Activated naive CD4-positive, alpha-beta T cell treated with anti-CD3 and anti-CD28 coated beads for 36 hours (primary cell): Measurements from ENCODE around the gene PDE2A. TPM values are rescaled to one million over a fixed set of nuclear protein-coding genes. Genes with fewer than 3 reads are reported as not detected.

Experiments
- CTCF ChIA-PET: fragments of 350-600 bp; sonication (Branson Sonifier 250); formaldehyde crosslinking; loops from one replicate; lab custom pipeline; 2021; ENCODE audit warnings: antibody characterized with exemption; lab: Charles Lee
- DNase-seq: peaks from one replicate; pipeline ENCODE4 v3.0.0-alpha.2; 2020
- H3K27ac Mint-ChIP-seq: one replicate; pipeline ENCODE4 v1.8.0; 2021; ENCODE audit warnings: mild to moderate bottlenecking, mixed read lengths
- H3K27me3 Mint-ChIP-seq: one replicate; pipeline ENCODE4 v1.8.0; 2021; ENCODE audit warnings: low read depth, mixed read lengths
- H3K36me3 Mint-ChIP-seq: one replicate; pipeline ENCODE4 v1.8.0; 2021; ENCODE audit warnings: low read depth, mixed read lengths
- H3K4me1 Mint-ChIP-seq: one replicate; pipeline ENCODE4 v1.8.0; 2021; ENCODE audit warnings: low read depth, mixed read lengths
- H3K4me3 Mint-ChIP-seq: one replicate; pipeline ENCODE4 v1.8.0; 2021; ENCODE audit warnings: mild to moderate bottlenecking, moderate library complexity, mixed read lengths
- H3K9me3 Mint-ChIP-seq: one replicate; pipeline ENCODE4 v1.8.0; 2021; ENCODE audit warnings: mixed read lengths
- intact Hi-C: fragments of 100-400 bp; cut with micrococcal nuclease; formaldehyde crosslinking; loops from one replicate; pipeline ENCODE4 v1.15.1; 2023
- total RNA-seq, 2 experiments: library from RNA; stranded (reverse); gene quantifications; one replicate each; pipeline ENCODE4 v1.2.3, GENCODE V29; 2021

Gene PDE2A
- total RNA-seq, 2 experiments from 2014 or later: 0.69 to 1.1 TPM

GRCh38 chr11:72665911-72666472 is 8.2 kb downstream of the PDE2A start:
- Mint-ChIP-seq H3K9me3 (peaks cover 6% of the 10 kb centered on the region), H3K4me3 (no peak overlapping the region), H3K27ac (no peak overlapping the region), H3K4me1 (no peaks in the 10 kb centered on the region), H3K27me3 (peaks cover 32% of the 10 kb centered on the region), H3K36me3 (no peaks in the 10 kb centered on the region)
- CTCF ChIA-PET: interaction anchor here (3.0 kb wide), 1 partner anchor 17 kb away, joined by 18 read pairs; no protein-coding TSS in a partner anchor
- intact Hi-C loops: no loop called here
- DNase-seq: no peak

- CTCF ChIA-PET: no interaction called here
- Mint-ChIP-seq H3K4me1 (no peaks in the 10 kb centered on the region), H3K4me3 (no peak overlapping the region), H3K27me3 (peaks cover 15% of the 10 kb centered on the region), H3K27ac (no peak overlapping the region), H3K9me3 (peaks cover 1% of the 10 kb centered on the region), H3K36me3 (no peaks in the 10 kb centered on the region)
- DNase-seq: no peak
- intact Hi-C loops: no loop called here
These were observed 12.2 kb downstream of the PDE2A start for GRCh38 chr11:72662036-72662435.

- no peak overlapping the region for H3K27ac Mint-ChIP-seq
- H3K27me3 Mint-ChIP-seq: peaks cover 12% of the 10 kb centered on the region
- intact Hi-C loops: no loop called here
- no peak for DNase-seq
- H3K9me3 Mint-ChIP-seq: no peaks in the 10 kb centered on the region
- H3K4me3 Mint-ChIP-seq: no peak overlapping the region
- no peaks in the 10 kb centered on the region for H3K36me3 Mint-ChIP-seq
- no peaks in the 10 kb centered on the region for H3K4me1 Mint-ChIP-seq
- CTCF ChIA-PET: interaction anchor here (0.6 kb wide), 1 partner anchor 31 kb away, joined by 3 read pairs; no protein-coding TSS in a partner anchor
These were observed 12.7 kb downstream of the PDE2A start for GRCh38 chr11:72661486-72661885.

GRCh38 chr11:72658989-72659640 is 15.1 kb downstream of the PDE2A start:
- H3K27ac Mint-ChIP-seq: no peak overlapping the region
- H3K36me3 Mint-ChIP-seq: no peaks in the 10 kb centered on the region
- H3K9me3 Mint-ChIP-seq: no peaks in the 10 kb centered on the region
- CTCF ChIA-PET: interaction anchor here (0.8 kb wide), 1 partner anchor 25 kb away, joined by 3 read pairs; no protein-coding TSS in a partner anchor
- intact Hi-C loops: no loop called here
- H3K4me3 Mint-ChIP-seq: no peak overlapping the region
- H3K4me1 Mint-ChIP-seq: no peaks in the 10 kb centered on the region
- no peak for DNase-seq
- H3K27me3 Mint-ChIP-seq: peaks cover 4% of the 10 kb centered on the region

DNA sequence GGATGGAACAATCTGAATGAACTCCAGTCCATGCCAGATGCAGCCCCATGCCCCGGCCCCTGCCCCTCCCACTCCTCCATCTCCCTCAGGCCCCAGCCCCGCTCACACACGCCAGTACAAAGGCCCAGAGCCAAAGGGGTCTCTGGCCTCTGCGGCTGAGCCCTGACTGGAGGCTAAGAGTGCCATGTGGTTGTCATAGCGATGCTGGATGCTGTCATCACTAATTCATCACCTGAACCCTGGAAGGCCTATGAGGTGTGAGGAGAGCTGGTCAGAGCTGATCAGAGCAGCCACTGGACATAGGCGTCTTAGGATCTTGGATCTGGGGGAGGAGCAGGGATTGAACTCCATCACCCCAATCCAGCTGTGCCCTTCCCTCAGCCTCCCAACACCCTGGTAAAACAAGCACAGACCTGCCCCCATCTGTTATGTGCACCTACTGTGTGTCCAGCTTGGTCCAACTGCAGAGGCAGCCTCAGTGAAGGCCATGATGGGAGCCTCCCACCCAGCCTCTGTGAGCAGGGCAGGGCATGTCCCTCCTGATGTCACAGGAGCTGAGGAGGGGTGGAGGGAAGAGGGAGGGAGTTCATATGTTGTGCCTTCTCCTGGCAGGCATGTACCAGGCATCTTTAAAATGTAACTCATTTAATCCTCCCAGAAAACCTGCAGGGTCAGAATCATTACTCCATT is 16.7 kb downstream of the PDE2A start:
- DNase-seq: no peak
- H3K36me3 Mint-ChIP-seq: no peaks in the 10 kb centered on the region
- H3K27ac Mint-ChIP-seq: no peak overlapping the region
- CTCF ChIA-PET: no interaction called here
- H3K4me3 Mint-ChIP-seq: no peak overlapping the region
- no peaks in the 10 kb centered on the region for H3K9me3 Mint-ChIP-seq
- no peaks in the 10 kb centered on the region for H3K4me1 Mint-ChIP-seq
- intact Hi-C loops: no loop called here
- peaks cover 2% of the 10 kb centered on the region for H3K27me3 Mint-ChIP-seq

GRCh38 chr11:72655896-72656464 is 18.2 kb downstream of the PDE2A start:
- H3K36me3 Mint-ChIP-seq: no peaks in the 10 kb centered on the region
- H3K4me1 Mint-ChIP-seq: no peaks in the 10 kb centered on the region
- no peak overlapping the region for H3K27ac Mint-ChIP-seq

GRCh38 chr11:72655014-72655413 is 19.2 kb downstream of the PDE2A start:
- H3K27me3 Mint-ChIP-seq: no peaks in the 10 kb centered on the region
- H3K4me1 Mint-ChIP-seq: no peaks in the 10 kb centered on the region
- H3K4me3 Mint-ChIP-seq: no peak overlapping the region
- no peak for DNase-seq
- no peak overlapping the region for H3K27ac Mint-ChIP-seq
- CTCF ChIA-PET: no interaction called here
- intact Hi-C loops: no loop called here
- H3K9me3 Mint-ChIP-seq: no peaks in the 10 kb centered on the region
- no peaks in the 10 kb centered on the region for H3K36me3 Mint-ChIP-seq

More at GRCh38 chr11:72655896-72656464, 18.2 kb downstream of the PDE2A start:
- DNase-seq: no peak
- Mint-ChIP-seq H3K27me3 (peaks cover 2% of the 10 kb centered on the region), H3K9me3 (no peaks in the 10 kb centered on the region), H3K4me3 (no peak overlapping the region)
- CTCF ChIA-PET: interaction anchor here (0.9 kb wide), 1 partner anchor 12 kb away, joined by 3 read pairs; no protein-coding TSS in a partner anchor
- intact Hi-C loops: no loop called here

GRCh38 chr11:72653649-72654048 is 20.6 kb downstream of the PDE2A start:
- Mint-ChIP-seq H3K27ac (no peak overlapping the region), H3K36me3 (no peaks in the 10 kb centered on the region), H3K27me3 (no peaks in the 10 kb centered on the region), H3K4me1 (no peaks in the 10 kb centered on the region), H3K9me3 (no peaks in the 10 kb centered on the region), H3K4me3 (no peak overlapping the region)
- CTCF ChIA-PET: no interaction called here
- DNase-seq: no peak
- intact Hi-C loops: no loop called here

DNA sequence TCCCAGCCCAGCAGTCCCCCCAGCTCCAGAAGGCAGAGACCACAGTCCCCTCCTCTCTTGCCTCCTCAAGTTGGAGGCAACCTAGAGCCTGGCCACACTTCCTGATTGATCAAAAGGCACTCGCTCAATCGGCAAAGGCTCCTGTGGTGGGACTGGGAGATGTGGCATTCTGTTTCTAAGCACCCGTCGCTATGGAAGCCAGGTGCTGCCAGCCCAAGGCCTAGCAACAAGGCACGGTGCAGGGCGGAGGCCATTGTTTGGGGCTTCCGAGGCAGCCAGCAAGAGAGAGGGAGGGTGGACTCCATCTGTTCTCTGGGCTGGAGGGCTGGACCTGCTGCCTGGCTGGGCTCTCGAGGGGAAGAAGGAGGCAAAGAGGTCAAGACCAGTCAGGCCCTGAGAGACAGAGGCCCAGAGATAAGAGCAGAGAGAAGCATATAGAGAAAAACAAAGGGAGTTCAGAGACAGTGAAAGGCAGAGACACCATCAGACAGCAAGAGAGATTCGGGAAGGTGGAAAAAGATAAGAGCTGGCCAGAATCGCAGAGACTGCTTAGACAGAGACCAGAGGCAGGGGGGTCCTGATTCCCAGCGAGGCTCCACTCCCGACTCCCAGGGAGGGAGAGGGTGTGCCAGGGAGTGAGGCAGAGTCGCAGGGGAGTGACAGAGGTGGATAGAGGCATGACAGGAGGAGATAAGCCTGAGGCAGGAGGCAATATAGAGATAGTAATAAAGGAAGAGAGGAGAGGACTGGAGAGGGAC is 21.2 kb downstream of the PDE2A start:
- H3K27ac Mint-ChIP-seq: no peak overlapping the region
- no peaks in the 10 kb centered on the region for H3K4me1 Mint-ChIP-seq
- H3K4me3 Mint-ChIP-seq: no peak overlapping the region
- no peak for DNase-seq
- CTCF ChIA-PET: no interaction called here
- intact Hi-C loops: no loop called here
- no peaks in the 10 kb centered on the region for H3K36me3 Mint-ChIP-seq
- no peaks in the 10 kb centered on the region for H3K27me3 Mint-ChIP-seq
- H3K9me3 Mint-ChIP-seq: no peaks in the 10 kb centered on the region

DNA sequence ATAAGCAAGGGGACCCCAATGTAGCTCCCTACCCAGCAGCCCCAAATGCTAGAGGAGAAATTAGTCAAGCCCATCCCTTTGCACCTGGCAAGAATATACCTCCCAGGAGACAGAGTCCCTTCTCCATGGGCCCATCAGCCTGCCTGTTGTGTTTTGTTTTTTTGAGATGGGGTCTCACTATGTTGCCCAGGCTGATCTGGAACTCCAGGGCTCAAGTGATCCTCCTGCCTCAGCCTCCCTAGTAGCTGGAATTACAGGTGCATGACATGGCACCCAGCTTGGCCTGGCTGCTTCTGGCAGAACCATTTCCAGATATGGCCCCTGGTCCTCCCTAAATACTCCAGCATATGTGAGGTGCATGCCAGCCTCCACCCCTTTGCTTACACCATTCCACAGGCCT is 22.1 kb downstream of the PDE2A start:
- CTCF ChIA-PET: no interaction called here
- H3K36me3 Mint-ChIP-seq: no peaks in the 10 kb centered on the region
- no peak overlapping the region for H3K27ac Mint-ChIP-seq
- no peaks in the 10 kb centered on the region for H3K9me3 Mint-ChIP-seq
- DNase-seq: no peak
- intact Hi-C loops: no loop called here
- H3K4me3 Mint-ChIP-seq: no peak overlapping the region
- H3K27me3 Mint-ChIP-seq: no peaks in the 10 kb centered on the region
- H3K4me1 Mint-ChIP-seq: no peaks in the 10 kb centered on the region

DNA sequence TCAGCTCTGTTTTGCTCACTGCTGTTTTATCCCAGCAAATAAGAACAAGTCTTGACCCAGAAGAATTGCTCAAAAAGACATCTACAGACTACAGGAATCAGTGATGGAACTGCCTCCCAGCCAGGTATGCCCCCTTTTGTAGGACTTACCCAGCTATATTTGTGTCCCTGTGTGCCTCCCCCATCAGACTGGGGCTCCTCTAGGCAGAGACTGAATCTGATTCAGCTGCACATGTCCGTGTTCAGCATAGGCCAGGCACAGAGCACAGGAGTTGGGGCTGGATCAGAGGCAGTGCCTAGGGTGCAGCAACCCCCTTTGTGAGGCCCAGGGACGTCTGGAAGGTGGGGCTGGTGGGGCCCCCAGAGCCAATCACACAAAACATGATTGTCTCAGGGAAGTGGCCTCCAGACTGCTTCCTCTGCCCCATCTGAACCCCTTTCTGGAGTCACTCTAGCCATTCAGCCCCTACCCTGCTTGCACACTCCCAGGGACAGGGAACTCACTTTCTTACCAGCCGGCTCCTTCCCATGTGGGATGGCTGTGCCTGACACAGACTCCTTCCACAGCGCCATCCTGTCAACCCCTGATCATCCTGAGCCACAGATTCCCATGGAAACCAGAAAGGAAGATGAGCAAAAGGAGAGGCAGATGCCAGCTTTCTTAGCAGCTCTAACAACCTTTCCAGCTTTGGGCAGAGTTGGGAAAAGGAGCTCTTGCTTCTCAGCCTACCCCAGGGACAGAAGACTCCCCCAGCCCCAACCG is 24.8 kb downstream of the PDE2A start:
- Mint-ChIP-seq H3K27me3 (no peaks in the 10 kb centered on the region), H3K4me3 (no peak overlapping the region), H3K4me1 (no peaks in the 10 kb centered on the region), H3K27ac (no peak overlapping the region), H3K36me3 (no peaks in the 10 kb centered on the region), H3K9me3 (no peaks in the 10 kb centered on the region)
- CTCF ChIA-PET: interaction anchor here (0.5 to 1.4 kb wide), 2 partner anchors 14 to 65 kb away, joined by 3 read pairs; no protein-coding TSS in a partner anchor
- intact Hi-C loops: no loop called here
- no peak for DNase-seq
